H9 (cell line): ENCODE data around the gene RNF13. TPM values are rescaled to one million over a fixed set of nuclear protein-coding genes. Genes with fewer than 3 reads are reported as not detected.

Source experiments
- DNase-seq: peaks from one replicate; pipeline ENCODE4 v3.0.0-alpha.2; 2017
- H2AFZ ChIP-seq: one replicate; pipeline ENCODE4 v1.6.1; 2013; ENCODE audit warnings: mild to moderate bottlenecking, low read length, control low read depth, moderate library complexity
- H2AK5ac ChIP-seq: 2 replicates; pipeline ENCODE4 v1.6.1; 2013; ENCODE audit warnings: low read length, control low read depth, mixed read lengths; ENCODE audit not compliant: insufficient read length
- H2BK120ac ChIP-seq: one replicate; pipeline ENCODE4 v1.6.1; 2013; ENCODE audit warnings: low read depth, mild to moderate bottlenecking, low read length, control low read depth, inconsistent platforms; ENCODE audit not compliant: poor library complexity, severe bottlenecking
- H2BK12ac ChIP-seq: 2 replicates; pipeline ENCODE4 v1.6.1; 2013; ENCODE audit warnings: low read length, control low read depth, mixed read lengths, low read depth; ENCODE audit not compliant: insufficient read length
- H2BK15ac ChIP-seq: 2 replicates; pipeline ENCODE4 v1.6.1; 2013; ENCODE audit warnings: low read depth, low read length, control low read depth
- H2BK20ac ChIP-seq: one replicate; pipeline ENCODE4 v1.6.1; 2013; ENCODE audit warnings: low read depth, mild to moderate bottlenecking, low read length, control low read depth, inconsistent platforms; ENCODE audit not compliant: poor library complexity, severe bottlenecking
- H2BK5ac ChIP-seq: 2 replicates; pipeline ENCODE4 v1.6.1; 2013; ENCODE audit warnings: low read length, control low read depth, mixed read lengths; ENCODE audit not compliant: insufficient read length
- H3K14ac ChIP-seq: 2 replicates; pipeline ENCODE4 v1.6.1; 2013; ENCODE audit warnings: low read length, control low read depth; ENCODE audit not compliant: insufficient read depth
- H3K18ac ChIP-seq: 2 replicates; pipeline ENCODE4 v1.6.1; 2013; ENCODE audit warnings: low read depth, mild to moderate bottlenecking, mixed read lengths, low read length, control low read depth; ENCODE audit not compliant: insufficient read length
- H3K23ac ChIP-seq: 2 replicates; pipeline ENCODE4 v1.6.1; 2013; ENCODE audit warnings: low read length, control low read depth, mixed read lengths, low read depth; ENCODE audit not compliant: insufficient read length
- H3K23me2 ChIP-seq: 2 replicates; pipeline ENCODE4 v1.6.1; 2013; ENCODE audit warnings: low read depth, mild to moderate bottlenecking, mixed read lengths, low read length, control low read depth; ENCODE audit not compliant: insufficient read length, poor library complexity, severe bottlenecking
- H3K27ac ChIP-seq: 2 replicates; pipeline ENCODE4 v1.5.1; 2013; ENCODE audit warnings: low read length, control low read depth, mixed read lengths, low read depth; ENCODE audit not compliant: insufficient read length
- H3K27me3 ChIP-seq: 2 replicates; pipeline ENCODE4 v1.6.1; 2013; ENCODE audit warnings: low read length, control low read depth, inconsistent platforms; ENCODE audit not compliant: insufficient read depth
- H3K4ac ChIP-seq: 2 replicates; pipeline ENCODE4 v1.6.1; 2013; ENCODE audit warnings: low read depth, mild to moderate bottlenecking, control low read depth, inconsistent platforms, low read length, moderate library complexity
- H3K4me1 ChIP-seq: 2 replicates; pipeline ENCODE4 v1.6.1; 2013; ENCODE audit warnings: low read length, control low read depth, inconsistent platforms; ENCODE audit not compliant: insufficient read depth
- H3K4me2 ChIP-seq: 2 replicates; pipeline ENCODE4 v1.6.1; 2013; ENCODE audit warnings: low read length, control low read depth, mixed read lengths; ENCODE audit not compliant: insufficient read length, insufficient read depth
- H3K56ac ChIP-seq: 2 replicates; pipeline ENCODE4 v1.6.1; 2013; ENCODE audit warnings: low read depth, mild to moderate bottlenecking, mixed read lengths, low read length, control low read depth; ENCODE audit not compliant: insufficient read length
- H3K79me1 ChIP-seq: 2 replicates; pipeline ENCODE4 v1.6.1; 2013; ENCODE audit warnings: low read depth, mild to moderate bottlenecking, moderate library complexity, low read length, control low read depth, inconsistent platforms; ENCODE audit not compliant: insufficient read depth, poor library complexity, severe bottlenecking
- H3K79me2 ChIP-seq: 2 replicates; pipeline ENCODE4 v1.6.1; 2013; ENCODE audit warnings: low read length, control low read depth, inconsistent platforms; ENCODE audit not compliant: insufficient read depth
- H3K9ac ChIP-seq: 2 replicates; pipeline ENCODE4 v1.6.1; 2013; ENCODE audit warnings: low read length, control low read depth, mixed read lengths; ENCODE audit not compliant: insufficient read length; ENCODE audit errors: extremely low read depth
- H3K9me3 ChIP-seq: one replicate; pipeline ENCODE4 v1.6.1; 2013; ENCODE audit warnings: low read depth, low read length, inconsistent platforms; ENCODE audit not compliant: control insufficient read depth
- H3T11ph ChIP-seq: one replicate; pipeline ENCODE4 v1.6.1; 2013; ENCODE audit warnings: mild to moderate bottlenecking, low read length, control low read depth, inconsistent platforms
- H4K20me1 ChIP-seq: one replicate; pipeline ENCODE4 v1.6.1; 2013; ENCODE audit not compliant: control insufficient read depth, insufficient read length, insufficient read depth
- H4K5ac ChIP-seq: 2 replicates; pipeline ENCODE4 v1.6.1; 2013; ENCODE audit warnings: low read depth, mild to moderate bottlenecking, mixed read lengths, low read length, control low read depth; ENCODE audit not compliant: insufficient read length
- H4K8ac ChIP-seq: replicated peaks from 2 replicates; pipeline ENCODE4 v1.6.1; 2013; ENCODE audit warnings: low read length, control low read depth, mixed read lengths, low read depth; ENCODE audit not compliant: insufficient read length
- H4K91ac ChIP-seq: 2 replicates; pipeline ENCODE4 v1.6.1; 2013; ENCODE audit warnings: low read depth, mild to moderate bottlenecking, moderate library complexity, mixed read lengths, low read length, control low read depth; ENCODE audit not compliant: insufficient read length
- H3K27ac Mint-ChIP-seq, 3 experiments: 2 replicates in 2 of 3; 3 replicates in 1 of 3; pipeline ENCODE4 v1.8.0; 2020 to 2021; ENCODE audit warnings: mixed read lengths in 3 of 3, mild to moderate bottlenecking in 1 of 3, moderate library complexity in 1 of 3
- H3K27me3 Mint-ChIP-seq: 2 replicates; pipeline ENCODE4 v1.8.0; 2021; ENCODE audit warnings: low read depth, mild to moderate bottlenecking, moderate library complexity, mixed read lengths
- H3K36me3 Mint-ChIP-seq, 3 experiments: 2 replicates in 2 of 3; 3 replicates in 1 of 3; pipeline ENCODE4 v1.8.0; 2020 to 2021; ENCODE audit warnings: low read depth in 3 of 3, mixed read lengths in 3 of 3; ENCODE audit not compliant: insufficient read depth in 1 of 3
- H3K4me1 Mint-ChIP-seq, 2 experiments: 2 replicates each; pipeline ENCODE4 v1.8.0; 2020; ENCODE audit warnings: mixed read lengths in 2 of 2
- H3K4me3 Mint-ChIP-seq, 2 experiments: 2 replicates in 1 of 2; 3 replicates in 1 of 2; pipeline ENCODE4 v1.8.0; 2020 to 2021; ENCODE audit warnings: mild to moderate bottlenecking in 2 of 2, mixed read lengths in 2 of 2, moderate library complexity in 1 of 2
- H3K9me3 Mint-ChIP-seq, 2 experiments: 2 replicates in 1 of 2; 3 replicates in 1 of 2; pipeline ENCODE4 v1.8.0; 2020; ENCODE audit warnings: mild to moderate bottlenecking in 2 of 2, mixed read lengths in 2 of 2, moderate library complexity in 1 of 2
- WGBS: extraction: QIAGEN DNeasy Blood & Tissue Kit; methylation state at CpG from one replicate; pipeline ENCODE4 v1.1.7; 2013; ENCODE audit warnings: missing lambda C conversion rate, low lambda C conversion rate, mixed read lengths; ENCODE audit not compliant: insufficient read length; ENCODE audit errors: extremely low coverage; 5-methylcytosine and 5-hydroxymethylcytosine counted together
- total RNA-seq: library from RNA; stranded (reverse); gene quantifications from 2 replicates; pipeline ENCODE4 v1.2.1, GENCODE V29; 2021
- TF ChIP-seq, protein P1 (sequence below): fragments of 200-600 bp; sonication (generic); conservative IDR thresholded peaks from 3 replicates; pipeline ENCODE4 v1.8.0; 2021; ENCODE audit warnings: antibody characterized with exemption, mild to moderate bottlenecking

The RNF13 gene
- total RNA-seq, 1 experiment from 2014 or later = 23.4 TPM

DNA sequence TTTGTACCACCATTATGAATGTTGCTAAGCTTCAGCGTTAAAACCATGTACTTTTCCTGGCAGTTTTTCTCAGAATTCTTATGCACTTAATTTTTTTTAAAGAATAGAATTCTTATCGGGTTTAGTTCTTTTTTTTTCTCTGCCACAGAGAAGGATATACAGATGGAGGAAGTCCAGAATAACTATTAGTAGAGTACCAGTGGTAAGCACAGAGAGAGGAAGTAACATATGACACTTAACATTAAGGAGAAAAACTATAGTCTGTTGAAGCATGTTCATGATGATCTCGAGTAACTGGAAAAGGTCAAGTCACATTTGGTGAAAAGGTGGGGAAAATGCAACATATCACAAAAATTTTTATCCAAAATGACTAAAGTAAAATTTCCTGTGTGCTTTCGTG is 68.9 kb downstream of the RNF13 start:
- Histone ChIP-seq H2AFZ (no peak overlapping the region), H3K79me2 (no peaks in the 10 kb centered on the region), H3K56ac (no peak overlapping the region), H3K9ac (no peak overlapping the region), H2BK5ac (no peak overlapping the region), H4K5ac (no peak overlapping the region), H4K20me1 (no peaks in the 10 kb centered on the region), H2BK20ac (no peak overlapping the region), H3K23me2 (no peaks in the 10 kb centered on the region), H3K23ac (no peak overlapping the region), H4K91ac (no peak overlapping the region), H3K14ac (no peak overlapping the region), H3K9me3 (no peaks in the 10 kb centered on the region), H3K4ac (no peak overlapping the region), H3K27ac (no peak overlapping the region), H2AK5ac (no peak overlapping the region), H2BK15ac (no peak overlapping the region), H3K79me1 (no peaks in the 10 kb centered on the region), H3K18ac (no peak overlapping the region), H3T11ph (no peak overlapping the region), H2BK120ac (no peak overlapping the region), H2BK12ac (no peak overlapping the region), H3K4me1 (no peaks in the 10 kb centered on the region), H3K27me3 (no peaks in the 10 kb centered on the region), H3K4me2 (no peak overlapping the region), H4K8ac (no peak overlapping the region)
- H3K27me3 Mint-ChIP-seq = no peaks in the 10 kb centered on the region
- no peaks in the 10 kb centered on the region for H3K4me1 Mint-ChIP-seq
- no peak overlapping the region for H3K27ac Mint-ChIP-seq
- TF ChIP-seq, protein P1, sequence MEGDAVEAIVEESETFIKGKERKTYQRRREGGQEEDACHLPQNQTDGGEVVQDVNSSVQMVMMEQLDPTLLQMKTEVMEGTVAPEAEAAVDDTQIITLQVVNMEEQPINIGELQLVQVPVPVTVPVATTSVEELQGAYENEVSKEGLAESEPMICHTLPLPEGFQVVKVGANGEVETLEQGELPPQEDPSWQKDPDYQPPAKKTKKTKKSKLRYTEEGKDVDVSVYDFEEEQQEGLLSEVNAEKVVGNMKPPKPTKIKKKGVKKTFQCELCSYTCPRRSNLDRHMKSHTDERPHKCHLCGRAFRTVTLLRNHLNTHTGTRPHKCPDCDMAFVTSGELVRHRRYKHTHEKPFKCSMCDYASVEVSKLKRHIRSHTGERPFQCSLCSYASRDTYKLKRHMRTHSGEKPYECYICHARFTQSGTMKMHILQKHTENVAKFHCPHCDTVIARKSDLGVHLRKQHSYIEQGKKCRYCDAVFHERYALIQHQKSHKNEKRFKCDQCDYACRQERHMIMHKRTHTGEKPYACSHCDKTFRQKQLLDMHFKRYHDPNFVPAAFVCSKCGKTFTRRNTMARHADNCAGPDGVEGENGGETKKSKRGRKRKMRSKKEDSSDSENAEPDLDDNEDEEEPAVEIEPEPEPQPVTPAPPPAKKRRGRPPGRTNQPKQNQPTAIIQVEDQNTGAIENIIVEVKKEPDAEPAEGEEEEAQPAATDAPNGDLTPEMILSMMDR = no peak
- no peak overlapping the region for H3K4me3 Mint-ChIP-seq
- no peaks in the 10 kb centered on the region; a peak in 1 of 5 replicates for H3K9me3 Mint-ChIP-seq
- peaks cover 5 to 8% (median 6%) of the 10 kb centered on the region in 3 experiments; a peak in 4 of 7 replicates for H3K36me3 Mint-ChIP-seq
- no peak for DNase-seq
- WGBS = no CpG with 5 or more reads among the region's 4 CpGs
